Activated T-cell treated with anti-CD3 and anti-CD28 coated beads for 48 hours (primary cell): Measurements from ENCODE around the gene PEDS1.
A peak's percentile ranks its signal among the peaks of the same experiment; 100 is the strongest.
"Not testable (repeated sequence)": the region's sequence is repeated elsewhere in the genome, so short reads cannot be mapped to it uniquely, and the experiment has no call there.

Experiments used
- DNase-seq: peaks from one replicate; pipeline ENCODE4 v3.0.0-alpha.2; 2020; ENCODE audit warnings: low read depth

PEDS1 gene

DNA sequence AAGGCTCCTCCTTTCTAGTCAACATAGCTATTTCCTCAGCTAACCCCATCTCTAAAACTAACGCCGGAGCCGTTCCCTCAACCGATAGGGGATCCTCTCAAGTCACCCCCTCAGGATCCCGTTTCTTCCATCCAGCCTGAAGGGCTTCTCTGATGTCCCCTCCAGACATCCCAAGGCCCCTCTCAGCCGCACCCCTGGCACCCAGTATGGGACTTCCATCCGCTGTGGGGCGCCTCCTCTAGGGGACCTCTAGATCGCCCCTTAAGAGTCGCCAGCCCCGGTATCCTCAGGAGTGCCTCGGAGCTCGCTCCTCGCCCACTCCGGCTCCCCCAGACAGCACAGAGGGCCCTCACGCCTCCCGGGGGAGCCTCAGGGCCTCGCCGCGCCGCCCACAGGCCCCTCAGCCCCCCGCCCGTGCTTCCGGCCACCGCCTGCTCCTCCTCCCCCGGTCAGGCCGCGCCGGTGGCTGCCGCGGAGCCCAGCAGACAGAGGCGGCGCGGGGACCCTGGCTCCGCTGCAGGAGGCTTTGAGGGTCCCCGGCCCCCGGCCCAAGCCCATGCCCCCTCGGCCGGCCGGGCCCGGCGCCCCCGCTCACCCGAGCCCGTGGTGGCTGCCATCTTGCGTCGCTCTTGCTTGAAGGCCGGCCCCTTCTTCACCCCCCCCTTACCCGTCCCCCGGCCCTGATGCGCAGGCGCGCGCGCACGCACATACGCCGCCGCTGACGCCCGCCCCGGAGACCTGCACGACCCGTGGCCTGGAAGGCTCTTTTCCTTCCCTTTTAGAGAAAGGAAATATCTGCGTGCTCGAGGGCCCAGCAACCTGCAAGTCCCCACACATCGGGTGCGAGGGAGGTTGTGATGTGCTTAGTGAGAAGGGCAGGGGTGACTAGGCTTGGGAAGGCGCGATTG is 40.8 kb downstream of the PEDS1 start, which contains the start of gene UBE2V1:
Gene UBE2V1, minus strand, starts transcription at position 639 of the 908 bp plus-strand sequence. Its CDS starts 22 bp downstream, at position 617.
- DNase-seq: peak; percentile 85

DNA sequence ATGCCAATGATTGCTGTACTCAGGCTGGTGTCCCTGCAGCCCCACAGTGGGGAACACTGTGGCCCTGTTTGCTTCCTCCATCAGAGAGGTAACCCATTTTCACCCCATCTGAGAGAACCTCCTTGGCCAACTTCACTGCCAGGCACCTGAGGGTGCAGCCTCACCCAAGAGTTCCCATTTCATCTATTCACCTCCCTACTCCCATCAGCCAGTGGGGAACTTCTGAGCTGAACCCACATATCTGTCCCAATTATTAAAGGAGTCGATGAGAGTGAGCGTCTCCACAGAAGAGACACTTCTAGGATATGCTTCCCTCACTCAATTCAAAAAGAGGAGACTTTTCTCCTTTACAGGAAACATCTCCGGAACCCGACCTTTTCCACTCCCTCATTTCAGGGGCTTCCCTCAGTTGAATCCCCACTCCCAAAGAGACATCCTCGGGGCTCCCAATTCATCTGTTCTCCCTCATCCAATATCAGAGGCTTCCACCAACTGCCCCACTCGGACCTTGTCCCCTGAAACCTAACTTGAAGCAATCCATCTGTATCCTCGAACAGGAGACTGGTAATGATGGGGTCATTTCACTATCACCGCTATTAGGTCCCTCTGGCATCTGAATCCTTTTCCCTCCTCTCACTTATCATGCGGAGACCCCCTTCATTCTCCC is 41.6 kb downstream of the PEDS1 start:
- no peak for DNase-seq

DNA sequence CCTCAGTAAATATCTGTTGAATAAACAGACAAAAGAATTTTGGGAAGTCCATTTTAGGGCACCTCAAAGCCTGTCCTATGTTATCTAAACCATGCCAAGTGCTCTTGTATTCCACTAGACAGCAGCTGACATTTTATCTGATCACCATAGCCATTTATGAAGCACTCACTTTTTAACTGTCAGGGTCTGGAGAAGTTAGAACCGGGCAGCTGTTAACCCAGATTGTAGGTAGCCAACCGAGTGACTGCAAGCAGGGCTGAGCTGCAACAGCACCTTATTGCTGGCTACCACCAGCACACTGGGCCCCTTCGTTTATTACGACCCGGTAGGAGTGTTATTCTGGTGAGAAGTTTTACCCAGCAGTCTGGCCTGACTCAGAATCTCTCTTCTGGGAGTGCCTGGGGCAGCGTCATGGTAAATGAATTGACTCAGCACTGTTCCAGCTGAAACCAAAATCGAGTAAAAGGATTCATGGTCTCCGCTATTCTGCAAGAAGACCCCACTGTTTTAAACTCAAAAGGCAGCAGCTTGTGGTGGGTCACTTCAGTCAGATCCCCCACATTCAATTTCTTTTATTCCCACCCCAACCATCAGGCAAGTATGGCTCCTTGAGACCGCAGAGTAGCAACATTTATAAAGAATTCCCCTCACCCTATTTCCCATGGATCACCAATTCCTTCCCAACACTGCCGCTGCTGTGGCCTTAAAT is 42.2 kb downstream of the PEDS1 start:
- DNase-seq: peak; percentile 47

DNA sequence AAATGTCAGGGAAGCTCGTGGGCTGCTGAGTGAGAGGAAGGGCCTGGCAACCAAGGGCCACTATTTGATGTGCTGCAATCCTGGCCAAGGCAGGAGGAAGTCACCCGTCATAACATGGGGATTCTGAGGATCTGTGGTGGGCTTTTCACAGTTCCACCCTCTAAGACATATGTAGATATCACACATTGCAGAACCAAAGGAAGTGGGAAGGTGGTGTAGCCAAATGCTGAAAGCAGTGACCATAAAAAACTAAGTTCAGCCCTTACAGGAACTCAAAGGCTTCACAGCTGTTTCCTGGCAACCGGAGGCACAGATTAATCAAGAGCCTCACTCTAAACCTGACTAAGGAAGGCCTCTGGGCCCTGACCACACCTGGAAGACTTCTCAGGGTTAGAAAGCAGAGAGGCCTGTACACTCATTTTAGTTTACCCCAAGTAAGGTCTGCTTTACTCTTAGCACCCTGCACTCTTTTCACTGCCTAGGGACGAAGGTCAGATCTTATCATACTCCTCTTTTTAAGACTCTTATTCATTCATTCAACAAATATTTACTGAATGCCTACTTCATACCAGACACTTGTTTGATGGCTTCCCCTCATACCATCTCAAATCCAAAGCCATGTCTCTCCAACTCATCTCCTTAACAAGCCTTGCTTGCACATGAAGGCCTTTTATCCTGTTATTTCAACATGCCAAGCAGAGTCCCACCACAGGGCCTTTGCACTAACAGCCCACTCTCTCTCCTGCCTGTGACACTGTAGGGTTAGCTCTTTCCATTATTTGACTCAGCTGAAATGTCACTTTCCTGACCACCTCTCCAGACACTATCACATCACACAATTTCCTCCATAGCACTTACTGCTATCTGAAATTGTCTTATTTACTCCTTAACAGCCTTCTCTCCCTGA is 43.1 kb downstream of the PEDS1 start:
- peak; percentile 43 for DNase-seq

DNA sequence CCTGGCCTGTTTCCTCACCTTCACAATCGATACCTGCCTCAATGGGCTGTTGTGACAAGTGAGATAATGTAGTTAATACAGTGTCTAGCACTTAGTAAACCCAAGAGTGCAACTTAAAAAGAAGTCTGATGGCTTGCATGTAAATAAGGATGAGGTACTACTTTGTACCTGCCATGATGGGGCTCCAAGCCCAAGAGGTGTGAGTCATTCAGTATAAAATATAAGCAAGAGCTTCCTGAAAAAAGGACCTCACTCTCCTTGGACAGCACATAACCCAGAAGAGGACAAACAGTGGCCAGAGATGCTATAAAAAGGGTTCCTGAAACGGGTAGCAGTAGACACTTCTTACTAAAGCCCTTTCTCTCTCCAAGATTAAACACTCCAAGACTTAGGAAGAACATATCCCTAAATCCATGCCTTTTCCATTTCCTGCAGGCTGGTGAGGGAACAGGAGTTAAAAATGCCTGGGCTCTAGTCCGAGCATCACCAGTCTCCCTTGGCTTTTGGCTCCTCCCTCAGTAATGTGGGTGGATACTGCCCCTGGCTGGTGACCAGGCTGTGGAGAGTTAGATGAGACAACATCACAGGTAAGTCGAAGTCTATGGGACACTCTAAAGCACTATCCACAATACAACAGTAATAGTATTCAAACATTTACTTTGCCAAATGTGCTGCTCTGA is 44.8 kb downstream of the PEDS1 start:
- no peak for DNase-seq

DNA sequence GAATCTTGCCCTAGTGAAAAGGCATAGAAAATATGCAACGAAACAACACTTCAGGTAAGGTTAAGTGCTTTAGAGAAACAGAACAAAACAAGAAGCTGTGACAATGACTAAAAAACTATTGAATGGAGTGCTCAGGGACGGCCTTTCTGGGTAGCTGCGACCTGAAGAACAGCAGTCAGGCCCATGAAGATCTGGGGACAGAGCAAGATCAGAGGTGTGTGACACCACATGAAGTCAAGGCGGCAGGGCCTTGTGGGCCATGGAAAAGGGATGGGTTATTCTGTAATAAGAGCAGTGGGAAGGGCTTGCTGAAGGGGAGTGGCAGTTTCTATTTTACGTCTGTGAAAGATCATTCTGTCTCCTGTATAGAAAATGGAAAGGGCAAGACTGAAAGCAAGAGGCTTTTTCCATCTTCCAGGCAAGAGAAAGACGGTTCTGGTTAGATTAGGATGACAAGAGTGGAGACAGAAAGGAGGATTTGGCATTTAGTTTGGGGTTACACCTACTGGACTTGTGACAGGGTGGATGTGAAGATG is 45.7 kb downstream of the PEDS1 start:
- DNase-seq: no peak

DNA sequence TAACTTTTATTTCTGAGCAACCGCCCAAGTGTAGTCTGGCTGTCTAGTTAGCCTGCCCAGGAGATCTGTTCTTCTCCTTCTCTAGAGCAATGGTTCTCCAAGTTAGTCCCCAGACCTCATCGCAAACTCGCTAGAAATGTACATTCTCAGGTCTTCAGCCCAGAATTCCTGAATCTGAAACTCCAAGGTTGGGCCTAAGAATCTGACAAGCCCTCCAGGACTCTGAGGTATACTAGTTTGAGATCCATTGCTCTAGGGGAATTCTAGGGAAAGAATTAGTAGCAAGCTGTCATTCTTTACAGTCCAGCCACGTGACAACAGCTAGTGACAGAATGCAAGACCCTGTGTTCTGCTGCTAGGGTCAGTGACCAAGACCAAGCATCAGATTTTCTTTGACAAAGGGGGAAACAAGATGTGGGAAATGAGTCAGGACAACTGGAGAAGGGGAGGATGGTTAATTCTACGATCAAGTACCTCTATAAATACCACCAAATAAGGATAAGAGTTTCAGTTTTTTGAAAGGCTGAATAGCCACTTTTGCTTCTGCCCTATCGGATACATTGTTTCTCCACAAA is 46.4 kb downstream of the PEDS1 start:
- no peak for DNase-seq

DNA sequence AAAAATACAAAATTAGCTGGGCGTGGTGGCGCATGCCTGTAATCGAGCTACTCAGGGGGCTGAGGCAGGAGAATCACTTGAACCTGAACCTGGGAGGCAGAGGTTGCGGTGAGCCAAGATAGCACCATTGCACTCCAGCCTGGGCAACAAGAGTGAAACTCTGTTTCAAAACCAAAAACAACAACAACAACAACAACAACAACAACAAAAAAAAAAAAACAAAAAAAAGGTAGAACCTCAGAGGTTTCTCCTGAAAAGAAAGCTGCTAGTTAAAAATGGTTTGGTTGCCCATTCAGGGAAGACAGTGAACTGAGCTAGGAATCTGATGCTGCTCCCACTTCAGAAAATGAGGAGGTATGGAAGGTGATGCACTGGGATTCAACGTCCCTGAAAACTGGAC is 46.9 kb downstream of the PEDS1 start:
- DNase-seq: not testable (repeated sequence)
